ENCODE measurements around the gene OMP.

- TF ChIP-seq, protein P1, sequence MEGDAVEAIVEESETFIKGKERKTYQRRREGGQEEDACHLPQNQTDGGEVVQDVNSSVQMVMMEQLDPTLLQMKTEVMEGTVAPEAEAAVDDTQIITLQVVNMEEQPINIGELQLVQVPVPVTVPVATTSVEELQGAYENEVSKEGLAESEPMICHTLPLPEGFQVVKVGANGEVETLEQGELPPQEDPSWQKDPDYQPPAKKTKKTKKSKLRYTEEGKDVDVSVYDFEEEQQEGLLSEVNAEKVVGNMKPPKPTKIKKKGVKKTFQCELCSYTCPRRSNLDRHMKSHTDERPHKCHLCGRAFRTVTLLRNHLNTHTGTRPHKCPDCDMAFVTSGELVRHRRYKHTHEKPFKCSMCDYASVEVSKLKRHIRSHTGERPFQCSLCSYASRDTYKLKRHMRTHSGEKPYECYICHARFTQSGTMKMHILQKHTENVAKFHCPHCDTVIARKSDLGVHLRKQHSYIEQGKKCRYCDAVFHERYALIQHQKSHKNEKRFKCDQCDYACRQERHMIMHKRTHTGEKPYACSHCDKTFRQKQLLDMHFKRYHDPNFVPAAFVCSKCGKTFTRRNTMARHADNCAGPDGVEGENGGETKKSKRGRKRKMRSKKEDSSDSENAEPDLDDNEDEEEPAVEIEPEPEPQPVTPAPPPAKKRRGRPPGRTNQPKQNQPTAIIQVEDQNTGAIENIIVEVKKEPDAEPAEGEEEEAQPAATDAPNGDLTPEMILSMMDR (IDR thresholded peaks at IDR 0.05): no peak
- TF ChIP-seq POLR2A (IDR thresholded peaks at IDR 0.05): no peak
- no peak for TF ChIP-seq POLR2AphosphoS5 (IDR thresholded peaks at IDR 0.05)
- TF ChIP-seq EP300 (IDR thresholded peaks at IDR 0.05): no peak
These were observed 23.0 kb upstream of the OMP start for GRCh38 chr11:77079666-77080065.
